Right lobe of liver (tissue), 4 donors: ENCODE measurements around the gene GCK.

Source experiments
- CTCF ChIP-seq, 4 donors: fragments of 200-600 bp in 3 of 4; fragments of 450-650 bp in 1 of 4; IDR thresholded peaks; one replicate each; pipeline versions ENCODE4 v1.5.1 to v1.8.0; 2016 to 2022; ENCODE audit warnings: antibody characterized with exemption in 4 of 4, mild to moderate bottlenecking in 2 of 4
- POLR2A ChIP-seq: fragments of 450-650 bp; IDR thresholded peaks from one replicate; pipeline ENCODE4 v1.6.1; 2017; ENCODE audit warnings: antibody characterized with exemption, mild to moderate bottlenecking
- donor health status: DM: no; HTN: no; CAD: no.
- donor health status: DM: no; HTN: no; CAD: no.
- donor health status: DM: no; HTN: yes; CAD: no.

DNA sequence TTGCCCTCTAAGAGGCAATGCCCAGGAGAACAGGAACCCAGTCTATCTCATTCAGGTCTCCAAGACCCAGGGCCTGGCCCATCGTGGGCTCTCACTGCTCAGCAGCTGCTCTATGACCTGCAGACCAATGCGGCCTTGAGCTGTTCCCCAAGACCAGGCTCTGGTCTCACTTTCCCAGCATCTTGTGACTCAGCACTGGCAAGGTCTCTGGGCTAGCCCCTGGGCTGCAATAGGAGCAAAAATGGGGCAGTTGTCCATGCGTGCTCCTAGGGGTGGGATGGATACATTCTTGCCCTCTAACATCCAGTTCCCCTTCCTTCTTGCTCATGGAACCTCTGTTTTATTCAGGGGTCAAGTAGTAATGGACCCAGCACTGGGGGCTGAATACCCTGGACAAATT, 13.5 kb downstream of the GCK start:
- TF ChIP-seq CTCF (IDR thresholded peaks at IDR 0.05): no peak
- no peak for TF ChIP-seq POLR2A
